DOHH2 (cell line): ENCODE data around the gene TMEM79.

Experiments
- H3F3A ChIP-seq: fragments of 200-600 bp; sonication (generic), shearing (Covaris generic); 2 replicates; pipeline ENCODE4 v1.6.0; 2016; ENCODE audit warnings: antibody characterized with exemption, mild to moderate bottlenecking; ENCODE audit not compliant: control insufficient read depth, insufficient read depth
- H3K27ac ChIP-seq: fragments of 200-600 bp; sonication (generic); 2 replicates; pipeline ENCODE4 v1.5.1; 2014; ENCODE audit warnings: low read depth, mild to moderate bottlenecking, low read length, moderate library complexity
- H3K27me3 ChIP-seq: fragments of 200-600 bp; sonication (generic); 2 replicates; pipeline ENCODE4 v1.6.1; 2014; ENCODE audit warnings: mild to moderate bottlenecking, low read length, mixed read lengths; ENCODE audit not compliant: control insufficient read depth
- H3K36me3 ChIP-seq: fragments of 200-600 bp; sonication (generic); 2 replicates; pipeline ENCODE4 v1.6.1; 2014; ENCODE audit warnings: mild to moderate bottlenecking, low read length, moderate library complexity, mixed read lengths; ENCODE audit not compliant: control insufficient read depth
- H3K4me1 ChIP-seq: fragments of 200-600 bp; sonication (generic); 2 replicates; pipeline ENCODE4 v1.6.1; 2014; ENCODE audit warnings: mild to moderate bottlenecking, low read length, mixed read lengths; ENCODE audit not compliant: control insufficient read depth
- H3K4me2 ChIP-seq: fragments of 200-600 bp; sonication (generic); 2 replicates; pipeline ENCODE4 v1.6.0; 2014; ENCODE audit warnings: mild to moderate bottlenecking, low read length, moderate library complexity
- H3K4me3 ChIP-seq: fragments of 200-600 bp; sonication (generic); 2 replicates; pipeline ENCODE4 v1.5.1; 2014; ENCODE audit warnings: mild to moderate bottlenecking, low read length, mixed read lengths
- H3K79me2 ChIP-seq: fragments of 200-600 bp; sonication (generic); 2 replicates; pipeline ENCODE4 v1.6.1; 2014; ENCODE audit warnings: mild to moderate bottlenecking, low read length, mixed read lengths; ENCODE audit not compliant: control insufficient read depth
- H3K9me2 ChIP-seq: fragments of 200-600 bp; sonication (generic); replicated peaks from 2 replicates; pipeline ENCODE4 v1.6.1; 2014; ENCODE audit warnings: mild to moderate bottlenecking, low read length, mixed read lengths; ENCODE audit not compliant: control insufficient read depth
- H3K9me3 ChIP-seq: fragments of 200-600 bp; sonication (generic); 2 replicates; pipeline ENCODE4 v1.6.1; 2014; ENCODE audit warnings: antibody characterized with exemption, low read length, mixed read lengths; ENCODE audit not compliant: control insufficient read depth, insufficient read depth
- H4K20me1 ChIP-seq: fragments of 200-600 bp; sonication (generic); 2 replicates; pipeline ENCODE4 v1.6.0; 2014; ENCODE audit warnings: low read depth, mild to moderate bottlenecking, antibody characterized with exemption, low read length, moderate library complexity; ENCODE audit not compliant: control insufficient read depth, insufficient read depth
- EZH2phosphoT487 ChIP-seq: fragments of 200-600 bp; sonication (generic); IDR thresholded peaks from 2 replicates; pipeline ENCODE4 v1.6.1; 2017; ENCODE audit warnings: borderline replicate concordance, mild to moderate bottlenecking, antibody characterized with exemption, low read length, moderate library complexity, mixed read lengths
- TF ChIP-seq, protein P1 (sequence below): fragments of 200-600 bp; sonication (generic); IDR thresholded peaks from one replicate; pipeline ENCODE4 v1.5.1; 2014; ENCODE audit warnings: antibody characterized with exemption, mild to moderate bottlenecking, low read depth, low read length; ENCODE audit not compliant: poor library complexity, severe bottlenecking

Gene TMEM79

DNA sequence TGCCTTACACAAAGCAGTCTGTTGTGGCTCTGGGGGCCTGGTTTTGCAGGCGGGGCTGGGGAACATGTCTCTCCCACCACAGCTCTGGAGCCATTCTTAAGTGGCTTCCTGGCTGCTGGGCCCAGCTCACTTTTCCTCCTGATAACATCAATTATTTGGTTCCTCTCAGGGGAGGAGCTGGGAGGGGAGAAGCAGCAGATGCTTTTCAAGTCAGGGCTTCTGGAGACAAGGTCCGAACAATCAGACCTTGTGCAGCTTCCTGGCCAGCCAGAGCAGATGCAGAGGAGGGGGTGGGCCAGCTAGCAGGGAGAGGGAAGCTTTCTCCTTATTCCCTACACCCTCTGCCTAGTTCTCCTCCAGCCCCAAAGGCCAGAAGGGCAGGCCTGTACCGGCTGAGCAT, 32.6 kb upstream of the TMEM79 start:
- Histone ChIP-seq H3K79me2 (no peaks in the 10 kb centered on the region), H3F3A (peaks cover 1% of the 10 kb centered on the region; the same call in 1 of the 2 replicates), H3K4me1 (no peaks in the 10 kb centered on the region), H3K4me3 (no peak overlapping the region), H3K27ac (no peak overlapping the region), H3K27me3 (no peaks in the 10 kb centered on the region), H4K20me1 (no peaks in the 10 kb centered on the region), H3K9me3 (no peaks in the 10 kb centered on the region), H3K36me3 (peaks cover 61% of the 10 kb centered on the region), H3K9me2 (no peaks in the 10 kb centered on the region), H3K4me2 (no peak overlapping the region)
- TF ChIP-seq, protein P1, sequence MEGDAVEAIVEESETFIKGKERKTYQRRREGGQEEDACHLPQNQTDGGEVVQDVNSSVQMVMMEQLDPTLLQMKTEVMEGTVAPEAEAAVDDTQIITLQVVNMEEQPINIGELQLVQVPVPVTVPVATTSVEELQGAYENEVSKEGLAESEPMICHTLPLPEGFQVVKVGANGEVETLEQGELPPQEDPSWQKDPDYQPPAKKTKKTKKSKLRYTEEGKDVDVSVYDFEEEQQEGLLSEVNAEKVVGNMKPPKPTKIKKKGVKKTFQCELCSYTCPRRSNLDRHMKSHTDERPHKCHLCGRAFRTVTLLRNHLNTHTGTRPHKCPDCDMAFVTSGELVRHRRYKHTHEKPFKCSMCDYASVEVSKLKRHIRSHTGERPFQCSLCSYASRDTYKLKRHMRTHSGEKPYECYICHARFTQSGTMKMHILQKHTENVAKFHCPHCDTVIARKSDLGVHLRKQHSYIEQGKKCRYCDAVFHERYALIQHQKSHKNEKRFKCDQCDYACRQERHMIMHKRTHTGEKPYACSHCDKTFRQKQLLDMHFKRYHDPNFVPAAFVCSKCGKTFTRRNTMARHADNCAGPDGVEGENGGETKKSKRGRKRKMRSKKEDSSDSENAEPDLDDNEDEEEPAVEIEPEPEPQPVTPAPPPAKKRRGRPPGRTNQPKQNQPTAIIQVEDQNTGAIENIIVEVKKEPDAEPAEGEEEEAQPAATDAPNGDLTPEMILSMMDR: no peak

DNA sequence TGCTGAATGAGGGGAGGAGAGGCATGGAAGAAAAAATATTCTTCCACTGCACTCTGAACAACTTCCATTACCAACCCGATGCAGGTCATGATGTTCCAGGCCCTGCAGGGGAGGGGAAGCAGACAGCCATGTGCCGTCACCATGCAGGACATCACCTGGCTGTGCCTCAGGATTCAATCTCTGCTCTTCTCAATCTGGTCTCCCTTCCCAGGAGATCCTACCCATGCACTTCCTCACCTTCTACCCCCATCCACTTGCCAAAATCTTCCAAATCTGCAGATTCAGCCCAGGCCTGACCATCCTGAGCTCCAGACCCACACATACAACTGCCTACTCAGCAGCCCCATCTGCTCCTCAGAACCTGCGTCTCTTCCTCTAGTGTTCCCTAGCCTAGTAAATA, 30.5 kb upstream of the TMEM79 start:
- Histone ChIP-seq H3K36me3 (peaks cover 80% of the 10 kb centered on the region), H3K27me3 (no peaks in the 10 kb centered on the region), H3K4me1 (no peaks in the 10 kb centered on the region), H3K4me2 (no peak overlapping the region), H4K20me1 (no peaks in the 10 kb centered on the region), H3F3A (no peaks in the 10 kb centered on the region), H3K27ac (no peak overlapping the region), H3K79me2 (no peaks in the 10 kb centered on the region), H3K4me3 (no peak overlapping the region), H3K9me2 (no peaks in the 10 kb centered on the region), H3K9me3 (no peaks in the 10 kb centered on the region)
- no peak for TF ChIP-seq EZH2phosphoT487
- TF ChIP-seq, protein P1: no peak

DNA sequence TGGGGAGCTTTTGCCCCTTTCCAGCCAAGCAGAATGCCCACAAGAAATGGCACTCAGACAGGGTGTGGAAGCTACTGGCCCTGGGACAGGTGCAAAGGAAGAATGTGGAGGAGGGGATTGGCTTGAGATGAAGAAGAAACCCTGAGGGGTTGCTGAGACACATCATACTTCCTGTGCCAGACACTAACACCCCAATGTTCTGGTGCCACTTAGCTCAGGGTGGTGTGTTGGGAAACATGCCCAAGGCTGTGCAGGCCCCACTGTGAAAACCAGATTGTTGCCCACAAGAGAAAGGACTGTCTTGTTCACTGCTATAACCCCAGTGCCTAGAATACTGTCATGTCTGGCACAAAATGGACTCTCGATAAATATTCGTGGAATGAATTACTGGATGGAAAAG, 26.4 kb upstream of the TMEM79 start:
- Histone ChIP-seq H3K27ac (no peak overlapping the region), H3K9me2 (no peaks in the 10 kb centered on the region), H3K4me1 (no peaks in the 10 kb centered on the region), H3K27me3 (no peaks in the 10 kb centered on the region), H3K4me3 (no peak overlapping the region), H3K79me2 (no peaks in the 10 kb centered on the region), H3K36me3 (peaks cover 81% of the 10 kb centered on the region), H3F3A (no peaks in the 10 kb centered on the region), H4K20me1 (no peaks in the 10 kb centered on the region), H3K9me3 (no peaks in the 10 kb centered on the region), H3K4me2 (no peak overlapping the region)
- TF ChIP-seq, protein P1: no peak
- TF ChIP-seq EZH2phosphoT487: no peak

DNA sequence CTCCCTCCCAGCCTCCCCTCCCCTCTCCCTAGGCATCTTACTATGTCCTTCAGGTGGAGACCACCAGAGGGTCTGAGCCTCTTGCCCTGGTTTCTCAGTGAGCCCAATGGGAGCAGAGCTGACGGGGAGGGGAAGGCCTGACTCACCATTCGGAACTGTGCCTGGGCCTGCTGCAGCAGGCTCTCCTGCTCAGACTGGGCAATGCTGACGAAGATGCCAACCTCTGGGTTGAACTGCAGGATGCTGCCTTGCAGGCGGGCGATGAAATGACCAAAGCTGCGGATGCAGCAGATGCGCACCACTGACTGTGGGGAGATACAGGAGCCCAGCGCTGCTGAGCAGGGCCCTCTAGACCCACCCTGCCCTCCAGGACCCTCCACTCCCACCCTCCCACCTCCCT, 25.3 kb upstream of the TMEM79 start:
- H4K20me1 ChIP-seq: no peaks in the 10 kb centered on the region
- no peak overlapping the region for H3K4me3 ChIP-seq
- H3K9me2 ChIP-seq: no peaks in the 10 kb centered on the region
- no peaks in the 10 kb centered on the region for H3K4me1 ChIP-seq
- H3K9me3 ChIP-seq: no peaks in the 10 kb centered on the region
- H3K27me3 ChIP-seq: no peaks in the 10 kb centered on the region
- TF ChIP-seq, protein P1: no peak
- no peak for TF ChIP-seq EZH2phosphoT487
- H3K36me3 ChIP-seq: peaks cover 80% of the 10 kb centered on the region
- no peaks in the 10 kb centered on the region for H3K79me2 ChIP-seq
- H3K27ac ChIP-seq: no peak overlapping the region
- no peaks in the 10 kb centered on the region for H3F3A ChIP-seq
- H3K4me2 ChIP-seq: no peak overlapping the region
